ENCODE results near the gene RAB11FIP3. TPM values are rescaled to one million over a fixed set of nuclear protein-coding genes. Genes with fewer than 3 reads are reported as not detected.

RAB11FIP3 gene
- total RNA-seq, 2 experiments from 2014 or later: 29.0 to 51.2 TPM

- ChIA-PET POLR2A (no interaction called here), CTCF (ENCODE audit: unreplicated experiment) (no interaction called here)
- Histone ChIP-seq H3K9me2 (ENCODE audit: insufficient read depth, low read length) (no peaks in the 10 kb centered on the region), H3K27ac (ENCODE audit: low read depth, low read length, poor library complexity, severe bottlenecking) (no peak overlapping the region), H2AFZ (ENCODE audit: low read length) (no peak overlapping the region), H4K20me1 (ENCODE audit: insufficient read depth, low read length) (no peaks in the 10 kb centered on the region), H3K36me3 (ENCODE audit: insufficient read depth, low read length) (peaks cover 24% of the 10 kb centered on the region; the same call in 1 of the 2 replicates), H3K9me3 (ENCODE audit: low read length) (no peaks in the 10 kb centered on the region), H3K4me3 (ENCODE audit: low read depth, low read length, poor library complexity, severe bottlenecking) (no peak overlapping the region), H3K4me1 (ENCODE audit: insufficient read depth, low read length, poor library complexity, severe bottlenecking) (peaks cover 4% of the 10 kb centered on the region), H3K79me2 (ENCODE audit: insufficient read depth, low read depth, low read length) (no peaks in the 10 kb centered on the region), H3K4me2 (ENCODE audit: low read length) (no peak overlapping the region)
- no peak for TF ChIP-seq EZH2phosphoT487 (IDR thresholded peaks at IDR 0.05; ENCODE audit: borderline replicate concordance, low read depth, low read length)
- TF ChIP-seq, protein P1, sequence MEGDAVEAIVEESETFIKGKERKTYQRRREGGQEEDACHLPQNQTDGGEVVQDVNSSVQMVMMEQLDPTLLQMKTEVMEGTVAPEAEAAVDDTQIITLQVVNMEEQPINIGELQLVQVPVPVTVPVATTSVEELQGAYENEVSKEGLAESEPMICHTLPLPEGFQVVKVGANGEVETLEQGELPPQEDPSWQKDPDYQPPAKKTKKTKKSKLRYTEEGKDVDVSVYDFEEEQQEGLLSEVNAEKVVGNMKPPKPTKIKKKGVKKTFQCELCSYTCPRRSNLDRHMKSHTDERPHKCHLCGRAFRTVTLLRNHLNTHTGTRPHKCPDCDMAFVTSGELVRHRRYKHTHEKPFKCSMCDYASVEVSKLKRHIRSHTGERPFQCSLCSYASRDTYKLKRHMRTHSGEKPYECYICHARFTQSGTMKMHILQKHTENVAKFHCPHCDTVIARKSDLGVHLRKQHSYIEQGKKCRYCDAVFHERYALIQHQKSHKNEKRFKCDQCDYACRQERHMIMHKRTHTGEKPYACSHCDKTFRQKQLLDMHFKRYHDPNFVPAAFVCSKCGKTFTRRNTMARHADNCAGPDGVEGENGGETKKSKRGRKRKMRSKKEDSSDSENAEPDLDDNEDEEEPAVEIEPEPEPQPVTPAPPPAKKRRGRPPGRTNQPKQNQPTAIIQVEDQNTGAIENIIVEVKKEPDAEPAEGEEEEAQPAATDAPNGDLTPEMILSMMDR (conservative IDR thresholded peaks at IDR 0.05; ENCODE audit: low read length): no peak
- no peak for DNase-seq (ENCODE audit: low spot score)
- BruUV-seq (replicated peaks): no TSS peak
- intact Hi-C loops (cut with micrococcal nuclease; ENCODE audit: unreplicated experiment): no loop called here
Observed at GRCh38 chr16:378821-379182, 46.6 kb upstream of the RAB11FIP3 start.

- no TSS peak for BruUV-seq (replicated peaks)
- H3K9me2 ChIP-seq (ENCODE audit: insufficient read depth, low read length): no peaks in the 10 kb centered on the region
- POLR2A ChIA-PET: no interaction called here
- no peak overlapping the region for H2AFZ ChIP-seq (ENCODE audit: low read length)
- peaks cover 9% of the 10 kb centered on the region for H3K4me1 ChIP-seq (ENCODE audit: insufficient read depth, low read length, poor library complexity, severe bottlenecking)
- no peak overlapping the region for H3K4me2 ChIP-seq (ENCODE audit: low read length)
- H3K4me3 ChIP-seq (ENCODE audit: low read depth, low read length, poor library complexity, severe bottlenecking): no peak overlapping the region
- no peaks in the 10 kb centered on the region for H4K20me1 ChIP-seq (ENCODE audit: insufficient read depth, low read length)
- no peak overlapping the region for H3K27ac ChIP-seq (ENCODE audit: low read depth, low read length, poor library complexity, severe bottlenecking)
- no peak for TF ChIP-seq EZH2phosphoT487 (IDR thresholded peaks at IDR 0.05; ENCODE audit: borderline replicate concordance, low read depth, low read length)
- TF ChIP-seq, protein P1 (conservative IDR thresholded peaks at IDR 0.05; ENCODE audit: low read length): no peak
- CTCF ChIA-PET (ENCODE audit: unreplicated experiment): no interaction called here
- intact Hi-C loops (cut with micrococcal nuclease; ENCODE audit: unreplicated experiment): no loop called here
- H3K9me3 ChIP-seq (ENCODE audit: low read length): no peaks in the 10 kb centered on the region
- DNase-seq (ENCODE audit: low spot score): no peak
- peaks cover 22% of the 10 kb centered on the region; the same call in 1 of the 2 replicates for H3K36me3 ChIP-seq (ENCODE audit: insufficient read depth, low read length)
- no peaks in the 10 kb centered on the region for H3K79me2 ChIP-seq (ENCODE audit: insufficient read depth, low read depth, low read length)
Observed at GRCh38 chr16:379183-379960, 46.1 kb upstream of the RAB11FIP3 start.

All from OCI-LY7 (cell line).